Fibroblast of lung (primary cell): ENCODE data around the gene CD1B. TPM values are rescaled to one million over a fixed set of nuclear protein-coding genes. Genes with fewer than 3 reads are reported as not detected.
"Not testable (repeated sequence)": the region's sequence is repeated elsewhere in the genome, so short reads cannot be mapped to it uniquely, and the experiment has no call there.

Experiments used
- DNase-seq, 2 donors: peaks; one replicate each; pipeline versions ENCODE4 v3.0.0 to v3.0.0-alpha.2; 2010; ENCODE audit warnings: low read depth in 2 of 2
- H2AFZ ChIP-seq: 2 replicates; pipeline ENCODE4 v1.5.1; 2012; ENCODE audit warnings: low read length, control low read depth, inconsistent platforms
- H3K27ac ChIP-seq: 2 replicates; pipeline ENCODE4 v1.5.1; 2011; ENCODE audit warnings: low read length, control low read depth; ENCODE audit not compliant: insufficient read depth
- H3K27me3 ChIP-seq: 2 replicates; pipeline ENCODE4 v1.5.1; 2011; ENCODE audit warnings: mild to moderate bottlenecking, low read length; ENCODE audit not compliant: control insufficient read depth, insufficient read depth
- H3K36me3 ChIP-seq: 2 replicates; pipeline ENCODE4 v1.5.1; 2011; ENCODE audit warnings: low read length; ENCODE audit not compliant: control insufficient read depth, insufficient read depth
- H3K4me1 ChIP-seq: 2 replicates; pipeline ENCODE4 v1.5.1; 2011; ENCODE audit warnings: low read length; ENCODE audit not compliant: control insufficient read depth, insufficient read depth; ENCODE audit errors: extremely low read depth
- H3K4me2 ChIP-seq: 2 replicates; pipeline ENCODE4 v1.5.1; 2011; ENCODE audit warnings: low read length, control low read depth; ENCODE audit not compliant: insufficient read depth; ENCODE audit errors: extremely low read depth
- H3K4me3 ChIP-seq, 4 experiments: fragments of 200-600 bp in 1 of 4; sonication (generic) in 1 of 4; replicated peaks in 1 of 4; 2 replicates each; pipeline ENCODE4 v1.5.1; 2011 to 2016; ENCODE audit warnings: low read length in 4 of 4, low read depth in 3 of 4, mild to moderate bottlenecking in 3 of 4, control low read depth in 2 of 4, inconsistent platforms in 1 of 4, mixed read lengths in 1 of 4; ENCODE audit not compliant: insufficient read depth in 1 of 4; ENCODE audit errors: control extremely low read depth in 1 of 4
- H3K79me2 ChIP-seq: 2 replicates; pipeline ENCODE4 v1.5.1; 2012; ENCODE audit warnings: mild to moderate bottlenecking, low read length, inconsistent platforms; ENCODE audit not compliant: control insufficient read depth, insufficient read depth
- H3K9ac ChIP-seq: 2 replicates; pipeline ENCODE4 v1.5.1; 2011; ENCODE audit warnings: mild to moderate bottlenecking, low read length, control low read depth; ENCODE audit not compliant: insufficient read depth
- H3K9me3 ChIP-seq: 2 replicates; pipeline ENCODE4 v1.5.1; 2012; ENCODE audit warnings: low read depth, low read length; ENCODE audit not compliant: control insufficient read depth, insufficient read depth
- H4K20me1 ChIP-seq: 2 replicates; pipeline ENCODE4 v1.5.1; 2011; ENCODE audit warnings: low read length; ENCODE audit not compliant: control insufficient read depth, insufficient read depth; ENCODE audit errors: extremely low read depth
- CTCF ChIP-seq, 2 donors: IDR thresholded peaks in 1 of 2; conservative IDR thresholded peaks in 1 of 2; 1 replicate in 1 of 2; 2 replicates in 1 of 2; pipeline ENCODE4 v1.5.1; 2011 to 2012; ENCODE audit warnings: low read length in 2 of 2, control low read depth in 1 of 2, inconsistent platforms in 1 of 2, low read depth in 1 of 2, mild to moderate bottlenecking in 1 of 2
- EZH2 ChIP-seq: IDR thresholded peaks from 2 replicates; pipeline ENCODE4 v1.5.1; 2012; ENCODE audit warnings: low read length, control low read depth, mild to moderate bottlenecking; ENCODE audit errors: missing control alignments
- polyA plus RNA-seq, 2 donors: library from polyadenylated mRNA; depleted of rRNA in 1 of 2; stranded (reverse) in 1 of 2; unstranded in 1 of 2; fragments of >200 nt; gene quantifications; 2 replicates each; pipeline ENCODE4 v1.2.1, GENCODE V29; 2011 to 2012; ENCODE audit warnings: missing spikeins in 1 of 2
- total RNA-seq: library from RNA; depleted of rRNA; stranded (reverse); fragments of >200 nt; gene quantifications from 2 replicates; pipeline ENCODE4 v1.2.1, GENCODE V29; 2014

The CD1B gene
- total and polyA plus RNA-seq, 2 donors (not counting 1 experiment from before 2014, with no cell fraction given) = not detected

DNA sequence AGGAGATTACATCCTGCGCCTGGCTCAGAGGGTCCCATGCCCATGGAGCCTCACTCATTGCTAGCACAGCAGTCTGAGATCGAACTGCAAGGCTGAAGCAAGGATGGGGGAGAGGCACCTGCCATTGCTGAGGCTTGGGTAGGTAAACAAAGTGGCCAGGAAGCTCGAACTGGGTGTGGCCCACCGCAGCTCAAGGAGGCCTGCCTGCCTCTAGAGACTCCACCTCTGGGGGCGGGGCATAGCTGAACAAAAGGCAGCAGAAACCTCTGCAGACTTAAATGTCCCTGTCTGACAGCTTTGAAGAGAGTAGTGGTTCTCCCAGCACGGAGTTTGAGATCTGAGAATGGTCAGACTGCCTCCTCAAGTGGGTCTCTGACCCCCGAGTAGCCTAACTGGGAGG, 5.1 kb upstream of the CD1B start:
- not testable (repeated sequence) for H3K4me3 ChIP-seq, H3K4me1 ChIP-seq, H3K27ac ChIP-seq, H3K9ac ChIP-seq, H2AFZ ChIP-seq, H3K79me2 ChIP-seq, H3K9me3 ChIP-seq, H4K20me1 ChIP-seq, DNase-seq, H3K27me3 ChIP-seq, H3K36me3 ChIP-seq, H3K4me2 ChIP-seq

- Histone ChIP-seq H3K79me2 (no peaks in the 10 kb centered on the region), H3K27ac (no peak overlapping the region), H3K27me3 (no peaks in the 10 kb centered on the region), H3K4me3 (no peak overlapping the region), H3K36me3 (no peaks in the 10 kb centered on the region), H2AFZ (no peak overlapping the region), H4K20me1 (no peaks in the 10 kb centered on the region), H3K9me3 (no peaks in the 10 kb centered on the region), H3K4me1 (no peaks in the 10 kb centered on the region), H3K9ac (no peak overlapping the region), H3K4me2 (no peak overlapping the region)
- TF ChIP-seq CTCF (conservative IDR thresholded peaks at IDR 0.05 in 1 of 2, IDR thresholded peaks at IDR 0.05 in 1 of 2; ENCODE audit: low read depth in 1 of 2, low read length in 2 of 2) (no peak), EZH2 (no peak)
- DNase-seq = no peak
Observed at GRCh38 chr1:158335213-158335532, 3.8 kb upstream of the CD1B start.

DNA sequence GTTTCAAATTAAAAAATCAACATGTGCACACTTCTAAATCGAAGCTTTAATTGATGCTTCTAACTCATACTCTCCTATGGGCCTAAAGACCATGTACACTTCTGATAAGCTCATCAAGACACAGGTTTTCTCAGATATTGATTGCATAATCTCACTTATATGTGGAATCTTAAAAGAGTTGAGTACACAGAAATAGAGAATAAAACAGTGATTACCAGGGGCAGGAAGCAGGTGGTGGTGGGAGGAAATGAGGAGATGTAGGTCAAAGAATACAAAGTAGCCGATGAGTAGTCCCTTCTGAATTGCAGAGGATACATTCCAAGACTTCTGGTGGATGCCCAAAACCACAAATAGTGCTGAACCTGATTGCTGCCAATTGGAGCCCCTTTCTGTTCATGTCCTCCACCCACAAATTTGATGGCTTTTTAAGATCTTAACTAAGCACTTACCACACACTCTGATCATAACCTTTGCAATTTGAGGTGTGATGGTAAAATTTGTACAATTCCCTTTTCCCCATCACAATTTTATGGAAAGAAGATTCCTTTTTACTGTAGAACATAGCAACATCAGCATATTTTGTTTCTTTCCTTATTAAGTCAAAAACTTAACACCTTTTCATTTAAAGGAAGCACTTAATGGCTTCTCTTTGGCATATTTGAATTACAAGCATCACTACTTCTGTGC, 3.3 kb upstream of the CD1B start:
- no peaks in the 10 kb centered on the region for H3K79me2 ChIP-seq
- no peaks in the 10 kb centered on the region for H3K27me3 ChIP-seq
- H4K20me1 ChIP-seq = no peaks in the 10 kb centered on the region
- H3K36me3 ChIP-seq = no peaks in the 10 kb centered on the region
- TF ChIP-seq CTCF (conservative IDR thresholded peaks at IDR 0.05 in 1 of 2, IDR thresholded peaks at IDR 0.05 in 1 of 2; ENCODE audit: low read depth in 1 of 2, low read length in 2 of 2) = no peak
- no peaks in the 10 kb centered on the region for H3K9me3 ChIP-seq
- H3K27ac ChIP-seq = no peak overlapping the region
- no peak overlapping the region for H2AFZ ChIP-seq
- H3K4me2 ChIP-seq = no peak overlapping the region
- H3K9ac ChIP-seq = no peak overlapping the region
- H3K4me3 ChIP-seq = no peak overlapping the region
- no peaks in the 10 kb centered on the region for H3K4me1 ChIP-seq
- no peak for DNase-seq
